HG02642 (cell line): ENCODE measurements around the gene RBM33.

Experiments used
- ATAC-seq: cut with Tn5 transposase; IDR thresholded peaks from one replicate; pipeline ENCODE4 v1.9.1; 2021; ENCODE audit warnings: mild to moderate bottlenecking; ENCODE audit not compliant: unreplicated experiment, poor library complexity

The RBM33 gene

DNA sequence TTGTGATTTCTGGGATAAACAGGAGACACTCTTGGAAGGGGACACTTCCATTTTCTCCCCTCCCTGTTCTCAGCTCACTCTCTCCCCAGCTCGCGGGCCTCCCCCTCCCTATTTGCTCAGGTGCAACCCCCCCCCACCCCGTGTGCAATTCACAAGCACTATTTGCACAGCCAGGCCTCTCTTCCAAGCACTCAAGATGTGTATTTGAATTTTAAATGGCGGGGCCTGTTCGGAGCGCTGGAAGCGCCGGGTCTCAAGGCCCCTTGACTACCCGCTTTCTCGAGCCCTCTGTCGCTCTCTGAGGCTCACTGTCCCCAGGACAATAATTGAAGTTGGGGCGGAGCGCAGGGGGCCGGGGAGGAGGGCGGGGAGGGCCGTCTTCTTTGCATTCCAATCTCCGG is 160.0 kb downstream of the RBM33 start:
- no peak for ATAC-seq

DNA sequence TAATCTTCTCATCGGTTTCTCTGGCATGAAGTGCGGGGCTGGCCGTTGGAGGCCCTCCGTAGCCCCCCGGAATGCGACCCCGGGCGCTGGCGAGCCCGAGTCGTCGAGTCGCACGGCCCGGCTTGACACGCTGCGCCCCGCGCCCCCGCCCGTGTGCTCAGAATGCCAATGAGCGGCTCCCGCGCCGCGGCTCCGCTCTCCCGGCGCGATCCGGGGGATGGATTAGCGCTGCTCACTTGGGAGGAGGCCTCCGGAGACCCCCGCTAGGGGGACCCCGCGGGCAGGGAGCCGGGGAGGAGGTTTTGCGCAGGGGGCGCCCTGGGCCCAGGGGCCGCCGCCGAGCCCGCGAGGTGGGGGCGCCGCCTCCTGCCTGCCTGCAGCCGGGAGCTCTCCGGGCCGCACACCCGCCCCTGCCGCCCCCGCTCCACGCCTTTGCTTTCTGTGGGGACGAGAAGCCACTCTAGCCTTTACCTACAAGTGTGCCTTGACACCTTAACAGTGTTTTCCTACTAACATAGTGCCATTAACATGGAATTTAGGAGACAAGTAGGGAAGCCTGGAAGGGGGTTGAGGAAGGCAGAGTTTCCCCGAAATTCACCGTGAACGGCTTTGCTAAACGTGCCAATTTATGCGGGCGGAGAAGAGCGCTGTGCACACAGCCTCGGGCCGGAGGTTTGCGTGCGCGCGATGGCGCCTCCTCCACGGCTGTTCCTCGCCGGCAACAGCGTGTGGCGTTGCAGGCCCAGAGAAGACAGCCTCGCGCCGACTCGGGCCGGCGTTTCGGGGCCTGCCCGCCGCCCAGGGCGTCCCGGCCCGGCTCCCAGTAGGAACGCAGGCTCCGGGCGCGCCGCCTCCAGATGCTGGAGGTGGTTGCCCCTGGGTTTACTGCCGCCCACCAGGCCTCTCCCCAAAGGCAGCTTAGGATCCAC is 160.7 kb downstream of the RBM33 start:
- peak; percentile 47 for ATAC-seq

- no peak for ATAC-seq
Measured at GRCh38 chr7:155805826-155806095, 161.3 kb downstream of the RBM33 start.

GRCh38 chr7:155806096-155806871 is 161.8 kb downstream of the RBM33 start:
- ATAC-seq = no peak

- no peak for ATAC-seq
Measured at GRCh38 chr7:155807065-155807671, 162.7 kb downstream of the RBM33 start.

DNA sequence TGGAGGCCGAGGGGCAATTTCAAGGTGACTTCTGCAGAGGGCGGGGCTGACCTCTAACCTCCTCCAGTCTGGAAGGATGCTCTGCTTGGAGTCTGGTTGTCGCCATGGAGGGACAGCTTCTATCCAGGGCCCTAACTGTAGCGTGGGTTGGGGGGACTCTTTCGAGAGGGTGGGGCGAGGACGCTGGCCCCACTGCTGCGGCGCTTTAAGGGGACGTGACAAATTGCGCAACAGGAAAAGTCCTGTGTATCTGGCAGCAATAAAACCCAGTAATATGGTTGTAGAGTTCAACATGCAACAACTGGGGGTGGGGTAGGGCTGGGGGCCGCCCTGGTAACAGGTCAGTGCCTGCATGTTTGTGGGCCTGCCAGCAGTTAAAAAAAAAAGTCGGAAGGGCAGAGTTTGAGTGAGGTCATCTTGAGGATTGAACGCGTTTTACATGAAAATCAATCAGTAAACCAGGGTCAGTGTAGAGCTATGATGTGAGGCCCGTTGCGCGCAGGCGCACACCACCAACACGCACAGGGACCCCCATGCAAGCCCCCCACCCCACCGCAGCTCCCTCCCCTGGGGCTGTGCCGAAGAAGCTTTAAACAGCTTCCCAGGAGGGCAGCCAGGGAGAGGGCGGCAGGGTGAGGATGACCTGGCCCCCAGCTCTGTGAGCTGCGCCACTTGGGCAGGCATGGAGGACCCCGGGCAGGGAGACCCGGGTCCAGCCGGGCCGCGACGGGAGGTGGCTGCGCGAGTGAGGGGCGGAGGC is 163.5 kb downstream of the RBM33 start:
- ATAC-seq = peak; percentile 15

- peak; percentile 36 for ATAC-seq
Measured at GRCh38 chr7:155808549-155809331, 164.3 kb downstream of the RBM33 start.

- no peak for ATAC-seq
Measured at GRCh38 chr7:155809332-155809946, 165.0 kb downstream of the RBM33 start.

DNA sequence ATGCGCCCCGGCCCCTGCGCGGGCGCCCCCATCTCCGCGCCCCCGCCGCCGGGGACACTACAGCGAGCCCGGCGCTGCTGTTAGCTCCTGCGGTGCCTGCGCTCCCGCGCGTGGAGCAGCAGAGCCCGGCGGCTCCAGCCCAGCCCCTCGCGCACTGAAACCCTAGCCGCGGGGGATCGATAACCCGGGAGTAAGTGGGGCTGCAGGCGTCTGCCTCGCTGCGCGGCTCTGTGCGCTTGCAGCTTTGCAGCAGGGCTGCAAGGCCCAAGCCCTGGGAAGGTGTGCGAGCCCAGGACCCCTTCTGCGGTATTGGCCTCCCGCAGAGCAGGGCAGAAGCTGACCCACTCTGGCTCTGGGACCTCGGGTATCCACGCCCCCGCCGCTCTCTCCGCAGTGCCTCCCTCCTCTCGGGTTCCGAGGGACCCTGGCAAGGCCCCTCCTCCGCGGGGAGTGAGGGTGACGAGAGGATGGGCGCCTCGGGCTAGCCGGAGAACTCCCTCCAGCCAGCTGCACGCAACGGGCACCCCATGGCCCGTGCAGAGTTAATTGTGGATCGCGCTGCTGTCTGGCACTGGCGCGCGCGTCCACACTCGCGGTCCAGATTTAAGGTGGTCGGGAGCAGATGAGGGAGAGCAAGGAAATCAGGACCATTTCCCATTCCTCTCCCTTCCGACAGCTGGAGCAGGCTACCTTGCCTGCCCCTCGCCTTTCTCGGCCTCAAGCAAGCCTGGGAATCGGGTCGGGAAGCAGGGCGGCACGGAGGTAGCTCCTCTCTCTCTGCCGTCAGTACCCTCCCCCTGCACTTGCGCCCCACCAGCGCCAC is 165.7 kb downstream of the RBM33 start:
- no peak for ATAC-seq

DNA sequence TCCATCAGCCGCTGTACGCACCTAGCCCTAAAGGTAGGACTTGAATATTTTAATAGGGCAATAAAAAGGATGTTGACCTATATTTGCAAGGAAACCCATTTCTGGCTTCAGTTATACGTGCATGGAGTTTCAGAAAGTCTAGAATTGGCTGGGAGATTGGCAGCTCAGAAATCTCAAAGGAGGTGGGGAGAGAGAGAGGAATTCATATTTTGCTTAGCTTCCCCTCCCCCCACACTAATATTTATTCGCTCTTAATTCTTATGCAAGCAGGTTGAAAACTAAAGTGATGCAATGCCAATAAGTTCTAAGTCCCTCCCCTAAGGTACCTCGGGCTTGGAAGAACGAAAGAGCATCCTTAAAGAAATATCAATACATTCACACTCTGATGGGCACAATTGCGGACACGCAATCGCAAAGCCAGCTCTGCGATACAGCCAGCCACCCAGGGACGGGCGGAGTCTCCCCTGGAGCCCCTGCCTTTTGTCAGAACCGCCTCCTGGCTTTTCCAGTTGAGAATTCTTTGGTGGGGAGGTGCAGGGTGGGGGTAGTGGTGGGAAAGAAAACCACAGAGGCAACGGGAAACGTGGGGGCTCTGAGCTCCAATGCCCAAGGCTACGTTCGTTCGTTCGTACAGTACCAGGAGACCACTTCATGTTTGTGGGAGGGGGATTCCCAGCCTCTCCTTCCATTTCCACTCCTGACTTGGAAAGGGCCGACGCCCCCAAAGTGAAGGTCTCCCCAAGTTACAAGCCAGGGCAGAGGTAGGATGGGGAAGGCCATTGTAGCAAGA is 166.5 kb downstream of the RBM33 start:
- no peak for ATAC-seq

DNA sequence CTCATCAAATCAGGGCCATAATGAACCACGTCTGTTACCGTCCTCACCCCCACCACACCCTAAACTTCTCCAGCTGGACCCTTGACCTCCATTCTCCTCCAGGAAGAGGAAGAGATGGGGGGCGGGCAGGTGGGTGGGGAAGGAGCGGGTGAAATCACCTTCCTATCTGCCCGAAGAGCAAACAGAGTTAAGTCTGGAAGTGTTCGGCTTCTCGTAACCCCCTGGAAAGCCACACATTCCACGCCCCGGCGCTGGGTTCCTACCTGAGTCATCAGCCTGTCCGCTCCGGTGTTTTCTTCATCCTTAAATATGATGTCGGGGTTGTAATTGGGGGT is 167.1 kb downstream of the RBM33 start:
- ATAC-seq = no peak

- no peak for ATAC-seq
Measured at GRCh38 chr7:155811895-155812761, 167.7 kb downstream of the RBM33 start, which contains the start of gene SHH. Gene SHH (minus strand): TSS chr7:155812463. CDS start chr7:155812122, 341 bp downstream.

DNA sequence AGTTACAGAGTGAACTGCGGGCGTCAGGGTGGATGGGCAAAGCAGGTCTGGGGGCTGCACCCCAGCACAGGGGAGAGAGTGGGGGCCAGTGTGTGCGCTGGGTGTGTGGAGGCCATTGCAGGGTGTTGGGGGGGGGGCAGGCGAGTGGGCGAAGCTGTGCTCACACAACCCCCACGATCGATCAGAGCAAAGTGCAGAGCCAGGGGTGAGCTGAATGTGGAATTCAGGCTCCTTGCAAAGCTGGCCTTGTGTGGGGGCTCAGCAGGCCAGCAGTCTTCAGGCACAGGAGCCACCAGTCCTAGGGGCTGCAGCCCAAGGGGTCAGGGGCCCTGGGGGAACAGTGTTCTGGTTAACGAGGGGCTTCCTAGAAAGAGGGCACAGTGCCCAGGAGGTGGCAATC is 168.7 kb downstream of the RBM33 start:
- no peak for ATAC-seq

DNA sequence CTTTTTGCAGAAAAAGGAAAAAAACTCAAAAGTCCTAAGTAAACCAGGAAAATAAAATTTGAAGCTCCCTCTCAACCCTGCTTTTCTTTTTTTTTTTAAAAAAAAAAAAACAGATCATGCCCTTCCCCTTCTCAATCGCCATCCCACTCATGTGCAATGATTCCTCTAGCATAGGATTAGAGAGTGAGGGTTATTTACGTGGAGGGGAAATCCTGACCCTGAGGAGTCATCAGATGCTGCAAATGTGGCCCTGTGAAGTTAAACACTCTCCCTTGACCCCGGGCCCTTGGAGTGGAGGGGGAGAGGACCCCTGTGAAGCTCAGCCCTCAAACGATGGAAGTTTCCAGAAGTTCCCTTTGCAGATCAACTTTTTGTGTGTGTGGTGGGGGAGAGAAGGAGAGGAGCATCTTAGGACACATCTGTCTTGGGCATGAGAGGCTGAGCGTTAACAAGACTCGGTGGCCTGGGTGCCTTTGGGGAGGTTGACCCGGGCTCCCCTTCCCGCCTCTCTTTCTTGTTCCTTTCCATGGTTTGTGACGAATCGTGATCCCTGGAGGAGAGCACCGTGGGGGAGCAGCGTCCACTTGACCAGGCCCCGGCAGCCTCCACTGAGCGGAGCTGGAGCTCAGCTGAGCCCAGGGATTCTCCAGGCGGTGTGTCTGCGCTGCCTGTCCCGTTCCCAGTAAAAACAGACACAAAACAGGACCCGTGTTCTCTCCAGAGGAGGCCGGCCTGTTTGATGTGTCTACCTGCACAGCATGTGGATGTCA is 169.3 kb downstream of the RBM33 start:
- no peak for ATAC-seq

- no peak for ATAC-seq
Measured at GRCh38 chr7:155814316-155815276, 170.1 kb downstream of the RBM33 start.
